ENCODE data around the gene TREML2.
A peak's percentile ranks its signal among the peaks of the same experiment; 100 is the strongest.

DNA sequence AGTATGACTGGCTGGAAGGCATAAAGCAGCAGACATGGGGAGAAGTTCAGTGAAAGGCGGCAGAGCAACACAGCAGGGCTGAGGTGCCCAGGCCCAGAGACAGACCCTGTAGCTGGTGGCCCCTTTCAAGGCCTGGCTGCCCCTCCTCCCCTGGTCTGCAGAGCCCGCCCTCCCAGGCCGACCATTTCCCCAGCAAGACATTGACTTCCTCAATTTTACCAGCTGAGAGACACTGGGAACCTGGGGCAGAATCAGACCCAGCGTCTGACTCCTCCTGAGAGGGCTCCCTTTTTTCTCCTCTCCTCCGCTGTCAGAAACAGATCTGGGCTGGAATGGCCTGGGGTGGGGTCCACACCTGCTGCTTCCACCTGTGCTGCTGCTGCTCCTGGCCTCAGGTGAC is 27.1 kb upstream of the TREML2 start, which contains the start of gene TREML4:
- TF ChIP-seq GABPA (IDR thresholded peaks at IDR 0.05; ENCODE audit: low read depth) (no peak), POLR2AphosphoS5 (IDR thresholded peaks at IDR 0.05; ENCODE audit: low read depth) (no peak), SPI1 (IDR thresholded peaks at IDR 0.05; ENCODE audit: borderline replicate concordance, low read depth) (peak; percentile 91)
- TF ChIP-seq, protein P1, sequence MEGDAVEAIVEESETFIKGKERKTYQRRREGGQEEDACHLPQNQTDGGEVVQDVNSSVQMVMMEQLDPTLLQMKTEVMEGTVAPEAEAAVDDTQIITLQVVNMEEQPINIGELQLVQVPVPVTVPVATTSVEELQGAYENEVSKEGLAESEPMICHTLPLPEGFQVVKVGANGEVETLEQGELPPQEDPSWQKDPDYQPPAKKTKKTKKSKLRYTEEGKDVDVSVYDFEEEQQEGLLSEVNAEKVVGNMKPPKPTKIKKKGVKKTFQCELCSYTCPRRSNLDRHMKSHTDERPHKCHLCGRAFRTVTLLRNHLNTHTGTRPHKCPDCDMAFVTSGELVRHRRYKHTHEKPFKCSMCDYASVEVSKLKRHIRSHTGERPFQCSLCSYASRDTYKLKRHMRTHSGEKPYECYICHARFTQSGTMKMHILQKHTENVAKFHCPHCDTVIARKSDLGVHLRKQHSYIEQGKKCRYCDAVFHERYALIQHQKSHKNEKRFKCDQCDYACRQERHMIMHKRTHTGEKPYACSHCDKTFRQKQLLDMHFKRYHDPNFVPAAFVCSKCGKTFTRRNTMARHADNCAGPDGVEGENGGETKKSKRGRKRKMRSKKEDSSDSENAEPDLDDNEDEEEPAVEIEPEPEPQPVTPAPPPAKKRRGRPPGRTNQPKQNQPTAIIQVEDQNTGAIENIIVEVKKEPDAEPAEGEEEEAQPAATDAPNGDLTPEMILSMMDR (IDR thresholded peaks at IDR 0.05; ENCODE audit: insufficient read depth, low read length): no peak
